Sciatic nerve (tissue), 2 donors: ENCODE measurements around the gene ATP2B2. TPM values are rescaled to one million over a fixed set of nuclear protein-coding genes. Genes with fewer than 3 reads are reported as not detected.

ENCODE experiments used
- ATAC-seq: fragments of 200-7000 bp; cut with Tn5 transposase; one replicate; pipeline ENCODE4 v1.9.1; 2020; ENCODE audit warnings: mild to moderate bottlenecking, moderate library complexity
- DNase-seq: peaks from one replicate; pipeline ENCODE4 v3.0.0-alpha.2; 2020; ENCODE audit warnings: low spot score
- intact Hi-C: fragments of 100-400 bp; cut with DNase I; formaldehyde crosslinking; loops from one replicate; pipeline ENCODE4 v1.14.2; 2022
- total RNA-seq: library from RNA; stranded (reverse); fragmentation: NEBNext Ultra II Directional; extraction: Animal tissue kit (Norgen Biotek cat#: 25700); gene quantifications from one replicate; pipeline ENCODE4 v1.2.1, GENCODE V29; 2021
- donor health status: DM: no; HTN: no; CAD: no.
- donor health status: DM: no; HTN: no; CAD: no.

ATP2B2 gene
- total RNA-seq, 1 donor from 2014 or later = 1.4 TPM

DNA sequence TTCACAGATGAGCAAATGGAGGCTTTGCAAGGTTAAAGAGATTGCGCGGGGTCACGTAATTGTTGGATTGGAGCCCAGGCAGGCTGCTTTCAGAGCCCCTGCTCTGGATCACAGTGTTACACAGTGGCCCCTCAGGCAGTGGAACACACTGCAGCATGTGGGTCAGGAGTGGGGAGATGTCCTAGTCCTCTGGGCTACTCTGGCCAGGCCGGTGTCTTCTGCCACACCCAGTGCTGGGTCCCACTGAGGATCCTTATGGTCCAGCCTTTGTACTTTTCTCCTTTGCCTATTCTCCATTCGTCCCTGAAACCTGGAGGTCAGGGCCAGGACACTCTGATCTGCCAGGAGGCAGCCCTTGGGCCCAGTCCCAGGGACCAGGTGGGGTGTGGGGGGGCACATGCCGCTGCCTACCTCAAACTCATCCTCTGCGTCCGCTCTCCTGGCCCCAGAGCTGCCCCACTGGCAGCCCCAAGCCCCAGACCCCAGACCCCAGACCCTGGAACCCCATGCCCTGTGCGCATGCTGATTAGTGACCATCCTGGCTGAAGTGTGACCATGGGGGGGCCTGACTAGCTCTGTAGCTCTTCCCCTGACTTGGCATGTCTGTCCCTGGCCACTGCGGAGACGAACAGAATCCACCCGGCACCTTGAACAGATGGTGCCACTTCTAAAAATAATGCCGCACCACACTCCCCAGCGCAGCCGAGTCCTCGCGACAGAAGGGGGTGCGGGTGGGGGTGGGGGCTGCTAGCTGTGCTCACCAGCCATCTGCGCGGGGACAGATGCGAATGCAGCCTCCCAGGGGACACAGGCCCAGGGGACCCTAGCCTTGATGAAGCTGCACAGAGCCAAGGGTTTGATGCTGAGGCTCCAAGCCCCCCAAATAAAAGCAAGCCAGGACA is 41.6 kb downstream of the ATP2B2 start:
- DNase-seq = no peak
- intact Hi-C loops = no loop called here
- no peak for ATAC-seq

DNA sequence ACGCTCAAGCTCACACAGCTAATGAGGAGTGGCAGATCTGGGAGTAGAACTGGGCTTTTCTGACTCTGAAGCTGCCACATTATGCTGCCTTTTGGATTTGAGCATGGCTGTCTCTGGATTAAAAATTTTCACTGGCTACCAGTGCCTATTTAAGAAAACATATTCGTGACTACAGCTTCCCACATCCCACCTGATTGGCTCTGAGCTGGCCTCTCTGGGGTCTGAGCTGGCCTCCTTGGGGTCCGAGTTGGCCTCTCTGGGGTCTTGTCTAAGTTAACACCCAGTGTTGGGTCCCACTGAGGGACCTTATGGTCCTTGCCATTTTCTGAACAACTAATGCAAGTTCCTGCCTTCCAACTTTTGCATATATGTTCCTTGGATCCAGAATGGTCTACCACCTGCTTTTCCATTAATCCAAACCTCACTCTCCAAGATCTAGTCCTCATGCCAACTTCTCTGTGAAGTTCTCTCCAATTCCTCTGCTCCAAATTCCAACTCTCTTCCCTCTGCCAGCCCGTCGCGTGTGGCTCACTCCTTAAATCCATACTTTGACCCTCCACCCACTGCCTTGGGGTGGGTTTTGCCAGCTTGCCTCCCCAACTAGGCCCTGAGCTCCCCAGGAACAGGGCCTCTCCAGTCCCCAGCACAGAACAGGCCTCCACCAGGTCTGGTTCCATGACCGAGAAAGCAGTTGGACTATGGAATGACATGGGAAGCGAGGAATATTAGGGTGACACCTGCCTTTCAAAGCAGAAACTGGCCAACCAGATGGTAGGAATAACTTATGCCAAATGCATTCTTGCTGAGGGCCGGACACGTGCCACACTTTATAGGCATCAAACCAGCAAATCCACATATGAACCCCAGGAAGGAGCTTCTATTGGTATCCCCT is 42.5 kb downstream of the ATP2B2 start:
- ATAC-seq = no peak
- intact Hi-C loops = no loop called here
- no peak for DNase-seq

DNA sequence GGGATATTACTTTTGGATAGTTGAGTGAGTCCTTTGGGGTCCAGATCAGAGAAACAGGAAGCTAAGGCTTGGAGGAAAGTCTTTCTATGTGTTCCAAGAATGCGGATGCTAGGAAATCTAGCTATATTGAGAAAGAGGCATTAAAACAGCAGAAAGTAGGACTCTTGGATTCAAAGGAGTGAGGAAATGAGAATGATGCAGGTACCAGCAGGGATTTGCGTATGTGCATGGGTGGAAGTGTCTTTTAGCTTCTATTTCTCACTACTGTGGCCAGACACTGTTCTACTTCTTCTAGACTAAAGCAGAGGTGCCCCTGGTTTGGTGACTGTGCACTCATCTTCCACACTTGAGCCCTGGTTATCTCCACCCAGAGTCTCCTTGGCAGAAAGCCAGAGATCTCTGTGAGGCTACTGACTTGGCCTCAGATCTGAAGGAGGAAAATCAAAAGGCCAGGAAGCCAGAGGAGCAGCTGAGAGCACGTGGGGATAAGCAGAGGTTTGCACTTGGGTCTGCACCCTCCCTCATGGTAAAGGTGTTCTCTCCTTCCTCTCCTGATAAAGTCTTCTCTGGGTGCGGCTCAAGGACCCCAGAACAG is 44.3 kb downstream of the ATP2B2 start:
- intact Hi-C loops = no loop called here
- ATAC-seq = no peak
- DNase-seq = no peak

DNA sequence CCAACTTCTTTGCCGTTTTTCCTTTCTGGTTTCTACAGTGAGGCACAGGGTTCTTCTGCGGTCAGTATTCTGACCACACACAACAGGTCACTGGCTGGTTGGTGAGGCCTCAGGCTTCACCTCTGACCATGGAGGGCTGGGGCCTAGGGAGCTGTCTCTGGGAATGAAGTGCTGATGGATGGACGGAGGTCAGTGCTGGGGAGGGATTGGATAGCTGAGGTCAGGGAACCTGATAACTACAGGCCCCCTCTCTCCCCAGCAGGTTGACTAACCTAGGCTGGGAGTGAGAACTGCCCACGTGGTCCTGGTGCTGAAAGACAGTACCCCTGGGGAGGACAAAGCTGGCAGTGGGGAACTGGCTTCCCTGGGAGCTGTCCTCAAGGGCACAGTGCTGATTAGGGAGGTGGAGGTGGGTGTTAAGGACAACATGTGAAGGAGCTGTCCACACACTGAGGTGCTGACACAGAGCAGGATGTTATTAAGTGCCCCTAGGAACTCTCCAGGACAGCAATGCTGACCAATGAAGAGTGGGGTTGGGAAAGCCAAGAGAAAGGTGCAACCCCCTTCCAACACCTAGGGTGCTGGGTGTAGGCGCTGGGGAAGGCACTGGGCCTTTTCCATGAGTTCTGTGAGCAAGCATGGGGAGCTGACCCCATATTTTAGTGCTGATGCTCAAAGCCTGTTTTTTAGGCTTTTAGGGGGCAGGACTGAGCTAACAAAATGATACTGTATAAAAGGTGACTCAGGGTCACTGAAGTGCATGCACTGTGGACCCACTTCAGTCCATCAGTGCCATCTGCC is 45.2 kb downstream of the ATP2B2 start:
- ATAC-seq = no peak
- intact Hi-C loops = no loop called here
- DNase-seq = no peak

DNA sequence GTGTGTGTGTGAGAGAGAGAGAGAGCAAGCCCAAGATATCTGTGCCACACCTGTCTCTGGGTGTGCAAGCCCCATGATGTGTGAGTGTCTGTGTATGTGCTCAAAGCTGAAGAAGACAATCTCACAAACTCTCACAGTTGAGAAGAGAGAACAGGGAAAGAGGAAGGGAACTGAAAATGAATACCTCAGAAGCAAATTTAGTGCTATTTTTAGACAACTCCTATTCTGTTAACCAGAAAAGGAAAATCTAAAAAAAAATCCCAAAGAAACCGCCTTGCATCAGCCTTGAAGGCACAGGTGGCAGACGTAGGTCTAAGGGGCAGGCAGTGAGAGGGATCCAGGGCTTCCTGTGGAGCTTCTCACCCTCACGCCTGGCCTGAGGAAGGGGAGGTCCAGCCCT is 47.8 kb downstream of the ATP2B2 start:
- DNase-seq (no peak), ATAC-seq (no peak)
- intact Hi-C loops = no loop called here

DNA sequence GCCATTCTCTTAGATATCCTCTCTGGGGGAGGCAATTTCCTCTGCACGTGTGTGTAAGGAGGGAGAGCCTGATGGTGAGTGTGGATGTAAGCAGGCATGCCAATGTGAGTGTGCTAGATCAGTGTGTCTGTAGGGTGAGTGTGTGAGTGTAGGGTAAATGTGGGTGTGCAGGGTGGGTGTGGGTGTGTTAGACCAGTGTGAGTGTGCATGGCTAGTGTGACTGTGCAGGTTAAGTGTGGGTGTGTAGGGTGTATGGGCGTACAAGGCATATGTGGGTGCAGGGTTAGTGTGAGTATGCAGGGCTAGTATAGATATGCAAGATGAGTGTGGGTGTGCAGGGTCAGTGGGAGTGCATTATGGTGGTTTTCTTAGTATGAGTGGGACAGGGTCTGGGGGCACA is 48.4 kb downstream of the ATP2B2 start:
- ATAC-seq = no peak
- DNase-seq = no peak
- intact Hi-C loops = no loop called here

DNA sequence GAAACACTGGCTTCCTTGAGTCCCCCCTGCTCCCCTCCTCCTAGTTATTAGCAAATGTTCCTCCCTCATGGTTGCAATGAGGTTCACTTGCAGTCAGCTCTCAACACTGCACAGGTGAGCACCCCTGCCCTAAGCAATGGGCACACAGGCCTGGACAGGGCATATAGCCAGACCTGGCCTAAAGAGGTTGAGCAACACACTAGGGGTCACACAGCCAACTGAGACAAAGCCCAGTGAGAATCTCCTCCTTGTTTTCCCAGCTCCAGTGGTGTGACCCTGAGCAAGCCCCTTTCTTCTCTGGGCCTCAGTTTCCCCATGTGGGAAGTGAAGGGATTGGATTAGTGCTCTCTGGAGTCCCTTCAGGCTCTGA is 49.9 kb downstream of the ATP2B2 start:
- intact Hi-C loops = no loop called here
- DNase-seq (no peak), ATAC-seq (no peak)

DNA sequence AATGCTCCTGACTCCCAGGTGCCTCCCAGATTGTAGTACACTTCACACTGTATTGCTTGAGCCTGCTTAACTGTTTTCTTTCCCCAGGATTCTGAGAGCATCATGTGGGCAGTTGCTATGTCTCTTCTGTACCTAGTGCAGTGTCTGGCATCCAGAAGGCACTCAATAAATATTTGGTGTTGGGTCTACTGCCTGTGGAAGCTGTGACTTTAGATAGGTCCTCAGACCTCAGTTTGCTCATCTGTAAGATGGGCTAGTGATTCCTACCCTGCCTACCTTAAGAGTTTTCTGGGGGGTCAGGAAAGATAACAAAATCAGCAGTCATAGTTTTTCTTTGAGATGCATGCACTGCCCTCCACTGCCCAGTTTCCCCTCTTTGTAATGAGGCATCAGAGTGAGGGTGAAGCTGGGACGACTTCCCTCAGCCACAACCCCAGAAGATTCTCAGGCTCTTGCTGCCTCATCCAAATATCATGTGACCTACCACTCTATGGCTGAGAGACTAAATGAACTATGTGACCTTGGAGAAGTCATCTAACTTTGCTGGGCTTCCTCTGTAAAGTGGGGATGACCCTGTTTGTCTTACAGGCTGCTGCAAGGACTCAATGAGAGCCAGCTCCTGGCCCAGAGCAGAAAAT is 50.4 kb downstream of the ATP2B2 start:
- ATAC-seq (no peak), DNase-seq (no peak)
- intact Hi-C loops = no loop called here

DNA sequence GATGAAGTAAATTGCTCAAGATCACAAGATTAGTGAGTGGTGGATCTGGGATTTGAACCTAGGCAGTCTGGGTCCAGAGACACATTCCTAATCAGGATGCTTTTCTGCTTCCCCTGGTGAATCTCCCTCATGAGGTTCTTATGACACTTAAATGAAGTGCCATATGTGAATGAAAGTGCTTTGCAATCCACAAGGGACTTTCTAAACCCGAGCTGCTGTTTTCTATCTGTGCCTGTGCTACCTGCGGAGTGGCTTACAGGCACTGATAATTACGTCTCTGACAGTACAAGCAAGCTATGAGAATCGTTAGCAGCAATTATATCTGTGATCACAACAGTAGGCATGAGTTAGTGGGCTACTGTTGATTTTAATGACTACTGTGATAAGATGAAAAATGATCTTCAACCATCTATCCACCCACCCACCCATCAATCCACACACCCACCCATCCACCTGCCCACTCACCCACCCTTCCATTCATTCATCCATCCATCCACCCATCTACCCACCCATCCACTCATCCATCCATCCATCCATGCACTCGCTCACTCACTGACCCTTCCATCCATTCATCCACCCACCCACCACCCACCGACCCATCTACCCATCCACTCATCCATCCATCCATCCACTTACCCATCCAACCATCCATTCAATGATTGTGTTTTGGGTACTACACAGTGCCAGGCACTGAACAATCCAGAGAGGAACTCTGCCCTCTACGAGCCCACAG is 51.8 kb downstream of the ATP2B2 start:
- DNase-seq (no peak), ATAC-seq (no peak)
- intact Hi-C loops = no loop called here

DNA sequence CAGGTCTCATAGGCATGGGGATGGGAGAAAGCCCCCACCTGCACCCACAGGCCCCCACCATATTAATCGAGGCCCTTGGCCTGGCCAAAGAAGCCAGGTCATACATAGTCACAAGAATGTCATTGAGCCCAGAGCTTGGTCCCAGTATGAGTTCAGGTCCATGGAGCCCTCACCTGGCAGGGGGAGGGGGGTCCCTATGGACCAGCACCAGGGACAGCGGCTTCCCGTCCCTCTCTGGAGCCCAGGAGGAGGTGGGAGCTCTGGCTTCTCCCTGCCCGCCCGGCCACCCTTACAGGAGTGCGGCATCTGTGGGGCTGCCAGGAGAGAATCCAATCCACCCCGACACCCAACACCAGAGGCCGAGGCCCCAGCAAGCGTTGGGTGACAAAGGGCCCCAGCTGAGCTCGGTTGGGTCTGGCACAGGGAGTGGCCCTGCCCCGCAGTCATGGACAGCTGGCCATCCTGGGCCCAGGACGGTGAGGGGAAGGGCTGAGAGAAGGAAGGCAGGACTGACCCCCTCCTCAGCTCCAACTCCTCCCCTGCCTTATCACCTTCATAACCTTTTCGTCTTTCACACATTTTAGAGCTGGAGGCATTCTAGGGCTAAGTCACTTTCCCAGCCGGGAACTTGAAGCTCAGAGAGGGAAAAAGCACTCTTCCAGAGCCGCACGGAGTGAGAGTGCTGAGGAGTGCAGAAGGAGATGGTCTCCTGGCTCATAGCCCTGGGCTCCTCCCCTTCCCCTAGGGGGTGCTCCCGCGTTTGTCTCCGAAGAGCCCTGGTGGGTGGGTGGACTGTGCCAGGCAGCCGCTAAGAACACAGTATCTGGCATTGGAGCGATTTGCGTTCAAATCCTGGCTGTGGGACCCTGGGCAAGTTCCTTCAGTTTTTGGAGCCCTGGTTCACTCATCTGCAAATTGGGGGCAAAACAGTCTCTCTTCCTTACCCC is 54.6 kb downstream of the ATP2B2 start:
- DNase-seq (no peak), ATAC-seq (no peak)
- intact Hi-C loops = no loop called here

DNA sequence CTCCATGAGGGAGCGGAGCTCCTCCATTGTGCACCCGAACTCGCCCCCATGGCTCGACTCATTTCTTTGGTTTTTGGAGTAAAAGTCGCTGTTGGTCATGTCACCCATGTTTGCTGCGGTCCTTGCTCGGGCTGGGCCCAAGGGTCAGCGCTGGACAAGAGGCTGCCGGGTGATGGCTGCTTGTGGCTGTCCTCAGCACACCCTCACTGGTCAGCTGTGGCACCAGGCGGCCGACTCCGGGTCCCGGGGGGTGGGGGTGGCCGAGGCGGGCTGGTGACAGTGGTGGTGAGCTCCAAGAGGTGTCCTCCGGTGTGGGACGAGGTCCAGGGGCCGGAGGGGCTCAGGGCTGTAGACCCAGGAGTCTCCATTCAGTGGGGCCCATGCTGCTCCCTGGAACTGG is 56.0 kb downstream of the ATP2B2 start:
- ATAC-seq (no peak), DNase-seq (no peak)
- intact Hi-C loops = no loop called here

DNA sequence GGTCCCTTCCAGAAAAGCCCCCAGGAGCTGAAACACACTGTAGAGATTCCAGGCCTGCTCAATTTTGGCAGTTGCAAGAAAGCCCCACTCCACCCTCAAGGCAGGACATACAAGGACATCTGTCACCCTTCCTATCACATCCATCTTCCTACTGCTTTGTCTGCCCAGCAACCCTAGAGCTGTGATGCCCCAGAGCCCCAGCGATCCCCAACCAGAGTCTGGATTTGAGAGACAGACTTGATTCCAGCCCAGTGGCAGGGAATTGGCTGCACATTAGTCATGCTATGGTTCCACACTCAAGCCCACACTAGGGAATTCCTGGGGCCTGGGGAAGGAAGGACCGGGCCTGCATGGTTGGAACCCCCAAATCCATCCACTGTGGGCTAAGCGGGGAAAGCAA is 56.8 kb downstream of the ATP2B2 start:
- intact Hi-C loops = no loop called here
- no peak for DNase-seq
- no peak for ATAC-seq

DNA sequence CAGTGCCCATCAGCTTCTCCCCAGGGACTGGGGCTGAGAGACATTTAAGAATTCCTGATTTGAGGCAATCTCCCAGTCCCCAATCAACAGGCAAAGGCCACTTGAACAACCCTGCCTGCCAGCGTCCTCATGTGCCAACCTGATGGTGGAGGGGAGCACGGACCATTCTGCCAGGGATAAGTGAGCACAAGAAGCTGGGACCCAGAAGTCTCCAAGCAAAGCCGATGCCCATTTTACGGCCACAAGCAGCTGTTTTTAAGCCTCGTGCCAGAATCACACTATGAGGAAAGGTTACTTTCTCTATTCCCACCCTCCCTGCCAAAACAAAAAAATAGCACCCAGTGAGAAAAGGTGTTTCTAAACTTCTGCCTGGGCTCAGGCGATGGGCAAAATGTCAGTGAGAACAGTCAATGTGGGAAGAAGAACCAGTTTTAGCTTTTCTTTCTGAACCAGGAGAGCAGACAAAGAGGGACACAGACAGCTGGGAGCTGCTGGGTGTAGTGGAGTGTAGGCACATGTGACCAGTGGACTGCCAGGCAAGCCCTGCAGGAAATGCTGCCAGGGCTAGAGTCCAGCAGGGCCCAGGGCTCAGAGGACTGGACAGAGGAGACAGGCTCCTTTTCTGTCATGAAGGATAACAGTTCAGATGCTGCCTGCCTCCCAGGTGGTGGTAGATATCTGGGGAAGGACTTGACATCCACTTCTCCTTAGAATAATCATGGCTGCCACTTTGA is 57.7 kb downstream of the ATP2B2 start:
- intact Hi-C loops = no loop called here
- ATAC-seq = no peak
- DNase-seq = no peak

DNA sequence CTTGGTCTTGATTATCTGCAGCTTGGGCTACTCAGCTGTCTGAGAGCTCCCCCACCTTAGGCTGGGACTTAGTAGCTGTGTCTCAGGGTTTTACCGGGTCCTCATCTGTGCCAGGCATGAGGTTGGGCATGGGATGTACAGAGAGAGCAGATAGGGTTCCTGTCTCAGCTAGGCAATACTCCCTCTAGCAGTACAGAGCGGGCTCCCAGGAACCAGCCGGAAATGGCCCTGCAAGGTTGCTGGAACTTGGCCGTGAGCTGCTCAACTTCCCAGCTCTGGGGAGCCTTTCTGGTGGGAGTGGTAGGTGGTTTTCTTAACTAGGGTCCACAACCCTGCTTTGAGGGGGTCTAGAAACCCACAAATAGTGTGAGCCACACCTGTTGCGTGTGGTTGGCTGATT is 58.3 kb downstream of the ATP2B2 start:
- intact Hi-C loops = no loop called here
- DNase-seq (no peak), ATAC-seq (no peak)

DNA sequence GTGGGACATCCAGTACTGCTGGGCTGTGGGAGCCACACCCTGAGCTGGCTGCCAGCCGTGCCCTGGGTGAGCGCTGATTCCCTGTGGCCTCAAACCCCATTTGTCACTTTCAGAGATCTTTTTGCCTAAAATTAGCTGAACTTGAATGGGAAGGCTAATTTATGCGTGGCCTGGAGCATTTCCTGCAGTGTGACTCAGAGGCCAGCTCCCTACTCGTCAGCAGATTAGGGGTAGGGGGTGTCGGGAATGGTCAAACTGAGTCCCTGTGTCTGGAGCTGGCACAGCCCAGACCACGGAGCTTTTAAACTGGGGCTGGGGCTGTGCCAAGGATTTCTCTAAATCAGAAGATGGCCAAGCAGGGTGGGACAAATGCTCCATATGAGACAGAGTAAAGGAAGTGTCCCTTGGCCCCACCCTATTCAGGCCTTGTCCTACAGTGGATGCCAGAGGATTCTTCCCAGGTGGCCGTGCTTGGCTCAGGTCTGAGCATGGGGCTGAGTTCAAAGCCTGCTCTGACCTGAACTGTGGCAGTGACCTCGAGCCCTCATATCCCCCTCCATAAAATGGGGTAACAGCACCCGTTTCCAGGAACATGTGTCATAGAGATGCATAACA is 59.7 kb downstream of the ATP2B2 start:
- DNase-seq (no peak), ATAC-seq (no peak)
- intact Hi-C loops = no loop called here

DNA sequence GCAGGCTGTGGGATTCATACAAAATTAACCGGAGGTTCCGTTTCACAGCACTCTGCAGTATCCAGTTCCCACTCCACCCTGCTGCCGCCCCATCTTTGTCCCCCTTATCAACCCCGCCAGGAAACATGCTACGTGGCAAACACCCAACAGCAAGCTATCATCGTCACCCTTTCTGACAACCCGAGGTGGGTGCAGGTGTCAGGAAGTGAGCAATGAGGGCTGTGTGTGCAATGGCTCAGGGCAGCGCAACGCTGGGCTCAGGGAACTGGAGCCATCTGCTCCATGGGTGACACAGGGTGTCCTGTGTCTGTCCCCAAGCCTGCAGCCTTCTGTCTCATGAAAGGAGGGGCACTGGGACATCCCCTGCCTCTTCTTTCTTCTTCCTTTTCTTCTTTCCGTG is 60.9 kb downstream of the ATP2B2 start:
- no peak for DNase-seq

More for the DNA sequence above, 60.9 kb downstream of the ATP2B2 start:
- no peak for ATAC-seq
- intact Hi-C loops = no loop called here
